Measurements from ENCODE around the gene PCSK6. TPM values are rescaled to one million over a fixed set of nuclear protein-coding genes. Genes with fewer than 3 reads are reported as not detected.

The PCSK6 gene
- total and polyA plus RNA-seq, 7 donors, result 2.9 to 10.3 (median 6.4) TPM

DNA sequence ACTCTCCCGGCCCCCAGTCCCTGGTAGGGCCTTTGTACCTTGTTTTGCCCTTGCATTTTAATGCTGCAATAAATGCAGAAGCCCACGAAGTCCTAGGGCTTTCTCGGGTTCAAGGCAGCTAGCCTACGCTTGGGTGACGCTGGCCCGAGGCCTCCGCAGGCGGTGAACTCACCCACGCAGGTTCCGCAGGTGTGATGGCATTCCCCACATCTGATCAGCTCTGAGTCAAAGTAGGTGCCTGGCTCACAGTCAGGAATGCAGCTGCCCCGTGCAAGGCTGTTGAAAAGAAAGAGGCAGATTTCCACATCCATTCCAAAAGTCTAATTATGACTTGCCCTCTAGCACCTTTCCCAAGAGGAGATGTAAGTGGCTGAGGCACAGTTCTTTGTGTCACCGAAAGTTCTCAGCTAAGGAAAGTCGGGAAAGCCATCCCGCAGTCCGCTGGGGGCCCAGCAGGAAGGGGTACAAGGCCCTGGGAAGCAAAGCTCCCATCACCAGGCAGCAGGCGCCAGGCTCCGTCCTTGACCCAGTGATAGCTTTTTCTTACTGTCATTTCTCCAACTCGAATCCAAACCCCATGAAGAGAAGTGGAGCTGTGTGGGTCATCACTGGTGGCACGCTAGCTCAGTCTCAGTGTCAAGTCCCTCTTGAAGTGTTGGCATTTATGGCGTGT lies 171.2 kb downstream of the PCSK6 start:
- intact Hi-C loops (cut with DNase I), result no loop called here
- Histone ChIP-seq H3K27me3 (peaks cover 0 to 27% (median 11%) of the 10 kb centered on the region in 3 donors), H3K4me3 (no peak overlapping the region), H3K9me3 (no peaks in the 10 kb centered on the region), H3K4me1 (no peaks in the 10 kb centered on the region), H3K27ac (no peak overlapping the region), H3K36me3 (no peaks in the 10 kb centered on the region)
- no peak for DNase-seq
- 91 to 94% methylated on average over 20 of the region's 20 CpGs for WGBS, 2 donors
- TF ChIP-seq, protein P1, sequence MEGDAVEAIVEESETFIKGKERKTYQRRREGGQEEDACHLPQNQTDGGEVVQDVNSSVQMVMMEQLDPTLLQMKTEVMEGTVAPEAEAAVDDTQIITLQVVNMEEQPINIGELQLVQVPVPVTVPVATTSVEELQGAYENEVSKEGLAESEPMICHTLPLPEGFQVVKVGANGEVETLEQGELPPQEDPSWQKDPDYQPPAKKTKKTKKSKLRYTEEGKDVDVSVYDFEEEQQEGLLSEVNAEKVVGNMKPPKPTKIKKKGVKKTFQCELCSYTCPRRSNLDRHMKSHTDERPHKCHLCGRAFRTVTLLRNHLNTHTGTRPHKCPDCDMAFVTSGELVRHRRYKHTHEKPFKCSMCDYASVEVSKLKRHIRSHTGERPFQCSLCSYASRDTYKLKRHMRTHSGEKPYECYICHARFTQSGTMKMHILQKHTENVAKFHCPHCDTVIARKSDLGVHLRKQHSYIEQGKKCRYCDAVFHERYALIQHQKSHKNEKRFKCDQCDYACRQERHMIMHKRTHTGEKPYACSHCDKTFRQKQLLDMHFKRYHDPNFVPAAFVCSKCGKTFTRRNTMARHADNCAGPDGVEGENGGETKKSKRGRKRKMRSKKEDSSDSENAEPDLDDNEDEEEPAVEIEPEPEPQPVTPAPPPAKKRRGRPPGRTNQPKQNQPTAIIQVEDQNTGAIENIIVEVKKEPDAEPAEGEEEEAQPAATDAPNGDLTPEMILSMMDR (IDR thresholded peaks at IDR 0.05), result no peak
- no peak for TF ChIP-seq EP300 (IDR thresholded peaks at IDR 0.05)
- no peak for TF ChIP-seq POLR2AphosphoS5 (IDR thresholded peaks at IDR 0.05)
- no peak for TF ChIP-seq POLR2A (IDR thresholded peaks at IDR 0.05)

DNA sequence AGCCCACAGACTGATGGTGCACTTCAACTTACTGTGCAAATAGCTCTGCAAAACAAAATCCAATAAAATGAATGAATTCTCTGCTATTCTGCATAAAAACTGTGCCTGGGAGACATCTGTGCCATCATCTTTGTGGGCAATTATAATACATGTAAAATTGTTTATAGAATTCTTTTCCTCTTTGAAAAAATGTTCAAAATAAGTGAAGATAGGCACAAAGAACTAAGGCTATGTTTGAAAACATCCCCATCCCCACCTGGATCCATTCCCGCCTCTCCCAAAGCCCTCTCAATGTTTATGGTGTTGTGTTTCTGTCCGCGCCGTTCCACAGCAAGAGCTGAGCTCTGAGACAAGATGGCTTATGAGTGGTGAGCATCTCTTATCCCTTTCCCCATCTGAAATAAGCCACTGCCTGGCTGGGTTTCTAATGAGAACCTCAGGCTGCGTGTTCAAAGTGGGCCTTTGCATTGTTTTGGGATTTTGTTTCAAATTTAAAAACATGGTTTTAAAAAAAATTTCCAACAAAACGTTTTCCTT lies 172.1 kb downstream of the PCSK6 start:
- intact Hi-C loops (cut with DNase I), result no loop called here
- Histone ChIP-seq H3K27ac (no peak overlapping the region), H3K36me3 (no peaks in the 10 kb centered on the region), H3K9me3 (no peaks in the 10 kb centered on the region), H3K27me3 (peaks cover 0 to 27% (median 11%) of the 10 kb centered on the region in 3 donors), H3K4me1 (no peaks in the 10 kb centered on the region), H3K4me3 (no peak overlapping the region)
- 90 to 95% methylated on average over 6 of the region's 6 CpGs for WGBS, 2 donors
- DNase-seq, result no peak
- TF ChIP-seq POLR2A (IDR thresholded peaks at IDR 0.05) (no peak), POLR2AphosphoS5 (IDR thresholded peaks at IDR 0.05) (no peak), EP300 (IDR thresholded peaks at IDR 0.05) (no peak)
- TF ChIP-seq, protein P1 (IDR thresholded peaks at IDR 0.05), result no peak

DNA sequence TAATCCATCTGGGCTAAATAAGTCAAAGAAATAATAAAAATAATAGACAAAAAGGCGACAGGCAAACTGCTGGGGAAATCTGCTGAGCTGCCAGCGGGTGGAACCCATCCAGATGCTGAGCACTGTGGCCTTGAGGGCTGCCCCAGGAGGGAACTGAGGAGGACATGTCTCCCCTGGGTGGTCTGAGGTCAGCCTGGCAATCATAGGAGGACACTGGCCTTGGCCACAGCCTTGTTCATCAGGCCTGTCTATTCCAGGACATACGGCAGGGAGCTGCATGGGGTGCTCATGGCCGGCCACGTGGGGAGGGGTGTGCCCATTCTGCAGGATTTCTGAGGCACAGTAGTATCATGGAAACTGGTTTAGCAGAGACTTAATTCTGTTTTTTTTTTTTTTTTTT lies 173.0 kb downstream of the PCSK6 start:
- no peak overlapping the region for H3K27ac ChIP-seq
- TF ChIP-seq POLR2AphosphoS5 (IDR thresholded peaks at IDR 0.05) (no peak), EP300 (IDR thresholded peaks at IDR 0.05) (no peak), POLR2A (IDR thresholded peaks at IDR 0.05) (no peak)
- TF ChIP-seq, protein P1 (IDR thresholded peaks at IDR 0.05), result no peak
- H3K4me3 ChIP-seq, result no peak overlapping the region
- H3K36me3 ChIP-seq, result no peaks in the 10 kb centered on the region
- no peak for DNase-seq
- no peaks in the 10 kb centered on the region for H3K9me3 ChIP-seq
- intact Hi-C loops (cut with DNase I), result no loop called here
- WGBS, 2 donors, result 89 to 94% methylated on average over 5 of the region's 5 CpGs
- H3K4me1 ChIP-seq, result no peaks in the 10 kb centered on the region
- peaks cover 0 to 27% (median 11%) of the 10 kb centered on the region in 3 donors for H3K27me3 ChIP-seq

DNA sequence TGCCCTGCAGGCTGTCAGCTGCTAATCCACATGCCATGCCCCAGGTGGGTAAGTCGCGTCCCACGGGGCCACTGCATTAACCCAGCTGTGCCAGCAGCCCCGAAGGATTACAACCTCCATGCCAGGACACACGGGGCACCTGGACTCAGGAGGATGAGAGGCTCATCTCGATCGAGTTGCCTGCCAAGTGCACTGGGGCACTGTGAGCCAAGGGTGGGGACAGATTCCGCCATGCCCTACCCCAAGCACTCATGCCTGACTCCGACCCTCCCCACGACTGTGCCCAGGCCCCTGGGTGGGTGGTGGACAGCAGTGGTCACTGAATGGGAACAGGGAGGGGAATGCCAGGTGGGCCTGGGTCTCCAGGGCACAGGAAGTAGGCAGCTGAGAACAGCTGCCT lies 173.8 kb downstream of the PCSK6 start:
- no peak overlapping the region for H3K27ac ChIP-seq
- H3K27me3 ChIP-seq, result peaks cover 0 to 19% (median 7%) of the 10 kb centered on the region in 3 donors
- intact Hi-C loops (cut with DNase I), result no loop called here
- H3K9me3 ChIP-seq, result no peaks in the 10 kb centered on the region
- no peak for DNase-seq
- no peaks in the 10 kb centered on the region for H3K4me1 ChIP-seq
- no peak for TF ChIP-seq EP300 (IDR thresholded peaks at IDR 0.05)
- no peak for TF ChIP-seq POLR2A (IDR thresholded peaks at IDR 0.05)
- TF ChIP-seq POLR2AphosphoS5 (IDR thresholded peaks at IDR 0.05), result no peak
- no peaks in the 10 kb centered on the region for H3K36me3 ChIP-seq
- H3K4me3 ChIP-seq, result no peak overlapping the region
- WGBS, 2 donors, result 89% methylated on average over 10 of the region's 10 CpGs

DNA sequence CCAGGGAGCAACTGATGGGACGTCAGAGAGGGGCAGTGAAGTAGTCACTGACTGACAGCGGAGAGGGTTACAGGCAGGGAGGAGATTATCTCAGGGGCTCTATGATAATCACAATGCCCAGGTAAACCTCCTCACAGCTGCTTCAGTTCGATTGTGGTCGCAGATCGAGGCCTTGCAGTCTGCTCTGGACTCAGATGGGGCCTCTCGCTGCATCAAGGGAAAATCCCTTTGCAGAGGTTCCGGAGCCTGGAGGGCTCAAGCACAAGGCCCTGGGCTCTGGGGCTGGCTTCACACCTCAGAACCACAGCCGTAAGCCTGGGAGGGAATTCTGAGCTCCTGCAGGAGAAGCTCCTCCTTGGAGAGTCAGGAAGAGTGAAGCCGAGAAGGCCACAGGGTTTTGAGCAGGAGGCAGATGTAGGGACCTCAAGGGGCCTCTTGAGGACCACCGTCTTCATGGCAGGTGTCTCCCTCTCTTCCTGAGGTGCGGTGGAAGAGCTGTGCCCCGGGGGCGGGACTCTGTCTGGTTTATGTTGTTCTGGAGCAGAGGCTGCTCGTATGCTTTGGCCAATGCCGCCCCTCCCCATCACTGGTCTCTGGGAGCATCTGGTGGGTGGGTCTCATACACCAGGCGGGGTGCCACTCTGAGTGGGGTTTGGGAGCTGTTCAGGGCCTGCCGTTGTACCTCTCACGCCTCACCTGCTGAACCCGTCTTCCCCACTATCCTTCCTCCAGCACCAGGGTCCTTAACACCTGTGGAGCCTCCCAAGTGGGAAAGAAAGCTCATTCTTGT lies 175.0 kb downstream of the PCSK6 start:
- H3K27me3 ChIP-seq, result peaks cover 0 to 11% (median 0%) of the 10 kb centered on the region in 3 donors
- intact Hi-C loops (cut with DNase I), result no loop called here
- 89% methylated on average over 19 of the region's 19 CpGs for WGBS, 2 donors
- no peak for DNase-seq
- no peaks in the 10 kb centered on the region for H3K9me3 ChIP-seq
- H3K4me1 ChIP-seq, result no peaks in the 10 kb centered on the region
- no peak overlapping the region for H3K27ac ChIP-seq
- no peaks in the 10 kb centered on the region for H3K36me3 ChIP-seq
- H3K4me3 ChIP-seq, result no peak overlapping the region
- TF ChIP-seq POLR2A (IDR thresholded peaks at IDR 0.05) (no peak), POLR2AphosphoS5 (IDR thresholded peaks at IDR 0.05) (no peak), EP300 (IDR thresholded peaks at IDR 0.05) (no peak)
- TF ChIP-seq, protein P1 (IDR thresholded peaks at IDR 0.05), result no peak

Data from sigmoid colon (tissue), 7 donors.